NCI-H1105 (cell line): Measurements from ENCODE around the gene TNFRSF4.

Experiments
- DNase-seq: peaks from one replicate; lab custom pipeline; 2025; lab: John Stamatoyannopoulos, UW

TNFRSF4 gene

GRCh38 chr1:1169429-1170214, 44.3 kb downstream of the TNFRSF4 start:
- DNase-seq: no peak

GRCh38 chr1:1168451-1169411, 45.2 kb downstream of the TNFRSF4 start:
- DNase-seq: no peak

GRCh38 chr1:1167841-1168450, 46.0 kb downstream of the TNFRSF4 start:
- DNase-seq: no peak

- no peak for DNase-seq
Measured at GRCh38 chr1:1167398-1167821, 46.5 kb downstream of the TNFRSF4 start.

- no peak for DNase-seq
Measured at GRCh38 chr1:1166642-1167397, 47.1 kb downstream of the TNFRSF4 start.

- no peak for DNase-seq
Measured at GRCh38 chr1:1165900-1166421, 48.0 kb downstream of the TNFRSF4 start.

GRCh38 chr1:1165485-1165884, 48.5 kb downstream of the TNFRSF4 start:
- no peak for DNase-seq

- DNase-seq: no peak
Measured at GRCh38 chr1:1164701-1165451, 49.1 kb downstream of the TNFRSF4 start.

- DNase-seq: peak; percentile 31
Measured at GRCh38 chr1:1164361-1164700, 49.6 kb downstream of the TNFRSF4 start.

GRCh38 chr1:1163538-1164070, 50.3 kb downstream of the TNFRSF4 start:
- no peak for DNase-seq

- peak; percentile 96 for DNase-seq
Measured at GRCh38 chr1:1162597-1163537, 51.1 kb downstream of the TNFRSF4 start.

- DNase-seq: no peak
Measured at GRCh38 chr1:1161683-1162079, 52.3 kb downstream of the TNFRSF4 start.
